HG03045 (cell line): ENCODE measurements around the gene MTUS2.

Source experiments
- ATAC-seq: cut with Tn5 transposase; IDR thresholded peaks from one replicate; pipeline ENCODE4 v1.9.1; 2021; ENCODE audit warnings: mild to moderate bottlenecking, moderate library complexity; ENCODE audit not compliant: unreplicated experiment

Gene MTUS2

DNA sequence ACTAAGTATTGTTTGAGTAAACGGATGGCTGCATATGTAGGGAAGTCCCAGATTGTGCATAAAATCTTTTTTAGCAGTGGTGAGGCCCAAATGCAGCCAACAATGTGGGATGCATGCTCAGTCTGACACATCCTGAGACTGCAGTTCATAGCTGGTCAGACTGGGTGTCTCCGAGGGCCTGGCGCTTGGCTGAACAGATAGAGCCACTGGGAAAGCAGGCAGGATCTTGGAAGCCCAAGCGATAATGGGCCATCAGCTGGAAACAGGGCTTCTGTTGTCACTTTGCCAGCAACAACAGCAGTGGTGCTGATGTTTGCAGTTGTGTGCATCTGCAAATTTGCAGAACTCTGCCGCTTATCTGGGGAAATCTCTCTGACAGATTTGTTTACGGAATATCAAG lies 36.1 kb downstream of the MTUS2 start:
- no peak for ATAC-seq

GRCh38 chr13:28859069-28859468 lies 38.9 kb downstream of the MTUS2 start:
- no peak for ATAC-seq

GRCh38 chr13:28859717-28860116 lies 39.6 kb downstream of the MTUS2 start:
- ATAC-seq, result no peak

DNA sequence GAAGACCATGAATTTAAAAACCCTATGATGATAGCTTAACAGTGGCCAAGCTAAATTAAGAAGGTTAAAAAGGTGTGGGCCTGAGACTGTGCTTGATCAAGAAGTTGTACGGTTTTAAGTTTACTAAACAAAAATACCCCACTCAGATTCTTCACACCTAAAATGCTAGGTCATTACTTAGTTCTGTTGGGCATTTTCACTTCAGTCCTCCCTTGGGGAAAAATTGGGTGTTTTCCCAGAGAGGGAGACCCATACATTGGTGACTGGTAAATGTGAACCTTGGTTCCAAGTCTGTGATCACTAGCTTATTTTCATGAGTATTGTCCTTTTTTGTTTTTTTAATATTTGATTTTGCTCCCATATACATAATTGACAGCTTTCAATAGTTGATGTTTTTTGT lies 44.4 kb downstream of the MTUS2 start:
- no peak for ATAC-seq

GRCh38 chr13:28865149-28865744 lies 45.1 kb downstream of the MTUS2 start:
- no peak for ATAC-seq

DNA sequence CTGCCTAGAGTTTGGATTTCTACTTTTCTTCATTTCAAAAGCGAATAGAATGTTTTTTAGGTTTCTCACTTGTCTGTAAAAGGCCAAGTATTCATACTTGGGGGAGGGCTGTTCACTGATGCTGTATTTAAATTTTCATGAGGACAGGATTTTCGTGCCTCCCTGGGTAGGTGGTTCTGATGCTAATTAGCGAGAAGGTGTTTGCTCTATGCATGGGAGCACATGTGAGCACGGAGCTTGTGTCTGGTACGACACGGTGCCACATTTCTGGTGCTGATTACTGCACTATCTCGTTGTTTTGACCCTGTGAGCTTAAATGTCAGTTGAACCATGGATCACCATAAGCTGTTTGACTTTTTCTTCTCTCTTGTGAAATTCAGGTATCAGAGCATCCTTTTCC lies 45.8 kb downstream of the MTUS2 start:
- no peak for ATAC-seq

DNA sequence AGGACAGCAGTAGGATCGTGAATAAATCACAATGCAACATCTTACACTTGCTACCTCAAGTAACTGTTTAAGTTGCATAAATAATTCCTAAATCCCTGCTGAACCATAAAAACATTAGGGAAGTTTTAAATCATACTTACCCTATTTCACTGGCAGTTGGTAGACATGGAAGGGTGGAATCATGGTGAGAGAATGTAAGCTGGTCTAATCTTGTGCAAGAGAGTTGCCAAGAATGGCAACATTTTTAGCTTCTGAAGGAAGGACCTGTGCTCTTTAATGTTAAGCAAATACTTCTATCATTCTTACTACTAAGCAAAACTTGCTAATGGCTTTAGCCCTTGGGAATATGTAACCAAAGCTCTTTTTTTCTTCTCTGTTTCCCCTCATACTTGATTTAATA lies 46.8 kb downstream of the MTUS2 start:
- ATAC-seq, result no peak

- ATAC-seq, result no peak
Observed at GRCh38 chr13:28867564-28867963, 47.4 kb downstream of the MTUS2 start.

DNA sequence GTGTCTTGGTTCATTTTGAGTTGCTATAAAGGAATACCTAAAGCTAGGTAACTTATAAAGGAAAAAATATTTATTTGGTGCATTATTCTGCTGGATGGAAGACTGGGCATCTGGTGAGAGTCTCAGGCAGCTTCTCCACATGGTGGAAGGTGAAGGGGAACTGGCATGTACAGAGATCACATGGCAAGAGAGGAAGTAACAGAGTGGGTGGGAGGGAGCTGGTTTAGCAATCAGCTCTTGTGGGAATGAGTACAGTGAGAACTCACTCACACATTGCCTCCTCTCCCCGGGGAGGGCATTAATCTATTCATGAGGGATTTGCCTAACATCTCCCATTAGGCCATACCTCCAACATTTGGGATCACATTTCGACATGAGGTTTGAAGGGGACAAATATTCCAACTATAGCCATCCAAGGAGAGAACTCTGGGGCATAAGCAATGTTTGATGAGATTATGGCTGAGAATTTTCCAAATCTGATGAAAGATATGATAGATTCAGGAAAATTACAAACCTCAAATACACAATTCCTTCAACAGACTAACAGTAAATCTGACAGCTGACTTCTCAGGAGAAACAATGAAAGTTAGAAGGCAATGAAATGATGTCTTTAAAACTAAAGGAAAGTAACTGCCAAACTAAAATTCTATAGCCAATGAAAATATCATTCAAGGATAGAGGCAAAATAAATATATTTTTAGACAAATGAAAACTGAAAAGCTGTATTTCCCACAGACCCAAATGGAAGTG lies 52.5 kb downstream of the MTUS2 start:
- no peak for ATAC-seq

GRCh38 chr13:28875846-28876615 lies 55.9 kb downstream of the MTUS2 start:
- ATAC-seq, result no peak

- no peak for ATAC-seq
Observed at GRCh38 chr13:28877408-28877807, 57.3 kb downstream of the MTUS2 start.

DNA sequence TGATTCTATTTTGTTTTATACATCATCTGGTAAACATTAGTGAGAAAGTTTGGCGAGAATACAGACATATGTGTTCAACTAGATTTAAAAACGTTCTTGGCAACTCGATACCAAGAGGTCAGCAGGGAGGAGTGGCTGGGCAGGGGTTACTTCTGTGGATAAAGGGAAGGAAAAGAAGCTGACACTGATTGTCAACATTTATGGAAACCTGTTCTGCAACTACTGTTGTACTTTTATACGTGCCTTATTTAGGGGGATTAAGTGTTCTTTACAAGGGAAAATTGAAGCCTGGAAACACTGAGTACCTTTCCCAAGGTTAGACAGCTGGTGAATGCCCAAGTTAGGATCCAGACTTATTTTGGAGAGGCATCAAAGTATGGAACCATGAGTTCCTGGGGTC lies 65.0 kb downstream of the MTUS2 start:
- no peak for ATAC-seq

DNA sequence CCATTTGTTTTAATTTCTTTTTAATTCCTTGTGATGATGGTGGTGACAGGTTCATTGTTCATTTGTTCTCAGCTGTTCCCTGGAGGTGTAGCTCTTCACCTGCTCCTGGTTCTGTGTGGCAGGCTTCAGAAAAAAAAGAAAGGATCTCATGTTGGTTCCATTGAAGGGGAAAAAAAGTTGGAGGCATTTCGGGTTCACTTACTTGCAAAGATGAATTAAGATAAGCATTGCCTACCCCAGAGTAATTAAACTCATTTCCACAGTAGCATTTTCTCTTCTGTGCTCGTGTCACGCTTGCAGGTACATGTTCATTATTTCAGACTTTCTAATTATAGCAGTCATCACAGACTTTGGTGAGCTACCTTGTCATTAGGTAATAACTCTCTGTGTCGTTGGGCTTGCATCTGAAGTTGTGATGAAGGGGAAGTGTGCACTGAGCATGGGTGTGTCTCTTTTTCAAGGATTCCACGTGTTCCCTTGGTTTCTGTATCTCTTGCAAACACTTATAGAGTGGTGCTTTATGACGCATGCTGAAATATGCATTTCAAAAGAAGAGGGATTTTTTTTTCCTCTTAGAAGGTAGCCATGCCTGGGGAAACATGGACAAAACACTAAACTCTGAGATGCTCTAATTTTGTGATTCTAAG lies 69.1 kb downstream of the MTUS2 start:
- no peak for ATAC-seq

- ATAC-seq, result no peak
Observed at GRCh38 chr13:28890712-28891111, 70.6 kb downstream of the MTUS2 start.

- no peak for ATAC-seq
Observed at GRCh38 chr13:28918030-28918429, 97.9 kb downstream of the MTUS2 start.

GRCh38 chr13:28922341-28922740 lies 102.2 kb downstream of the MTUS2 start:
- no peak for ATAC-seq

GRCh38 chr13:28935104-28935503 lies 115.0 kb downstream of the MTUS2 start:
- no peak for ATAC-seq

DNA sequence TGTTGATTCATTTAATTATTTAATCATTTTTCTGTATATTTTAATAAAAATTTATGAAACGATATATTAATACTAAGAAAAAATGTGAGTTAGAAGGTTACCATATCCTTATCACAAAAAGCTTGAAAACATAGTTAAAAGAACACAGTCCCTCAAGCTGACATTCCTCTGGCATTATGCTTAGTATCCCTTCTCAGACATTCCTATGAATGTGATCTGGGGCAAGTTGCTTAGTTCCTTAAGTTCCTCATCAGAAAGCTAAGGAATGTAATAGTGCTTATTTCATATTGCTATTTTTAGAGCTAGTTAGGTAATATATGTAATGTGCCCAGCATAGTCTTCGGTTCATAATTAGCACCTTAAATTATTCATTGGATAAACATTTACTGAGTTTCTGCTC lies 122.8 kb downstream of the MTUS2 start:
- no peak for ATAC-seq

DNA sequence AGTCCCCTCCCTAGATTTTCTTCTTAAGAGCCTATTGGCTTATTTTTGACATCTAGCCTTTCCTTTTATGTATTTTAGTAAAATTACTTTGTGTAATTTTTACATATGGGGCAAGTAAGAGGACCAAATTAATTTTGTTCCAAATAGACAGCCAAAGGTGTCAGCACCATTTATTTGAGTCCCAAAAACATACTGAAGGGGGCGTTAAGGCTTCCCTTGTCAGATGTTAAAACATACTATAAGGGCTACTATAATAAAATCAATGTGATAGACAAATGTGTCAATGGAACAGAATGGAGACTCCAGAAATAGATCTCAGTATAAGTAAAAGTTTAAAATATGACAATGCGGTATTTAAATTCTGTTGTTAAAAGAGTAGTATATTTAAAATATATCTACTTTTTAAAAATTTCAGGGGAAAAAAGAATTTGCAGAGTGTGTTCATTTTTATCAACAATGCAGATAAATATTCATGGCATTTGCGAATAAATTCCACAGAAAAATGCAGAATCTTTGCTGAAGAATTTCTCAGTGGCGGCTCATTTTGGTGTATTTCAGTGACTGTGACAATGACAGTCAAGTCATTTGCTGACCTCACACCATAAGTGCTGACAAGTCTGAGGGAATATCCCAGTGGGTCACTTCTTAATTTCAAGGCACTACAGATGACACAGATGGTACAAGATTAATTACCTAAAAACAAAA lies 133.7 kb downstream of the MTUS2 start:
- no peak for ATAC-seq

DNA sequence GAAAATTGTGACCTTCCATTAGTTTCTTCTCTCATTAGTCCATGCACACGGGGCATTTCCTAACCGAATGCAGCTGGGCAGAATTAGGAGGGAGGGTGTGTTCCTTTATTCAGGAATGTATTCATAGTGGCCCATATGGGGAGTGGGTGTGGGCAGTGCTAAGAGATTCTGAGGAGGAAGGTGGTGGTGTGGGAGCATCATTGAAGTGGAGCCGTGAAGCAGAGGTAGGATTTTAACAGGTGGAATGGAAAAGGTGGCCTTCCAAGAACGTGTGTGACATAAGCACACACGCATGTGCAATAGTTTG lies 134.2 kb downstream of the MTUS2 start:
- ATAC-seq, result no peak

DNA sequence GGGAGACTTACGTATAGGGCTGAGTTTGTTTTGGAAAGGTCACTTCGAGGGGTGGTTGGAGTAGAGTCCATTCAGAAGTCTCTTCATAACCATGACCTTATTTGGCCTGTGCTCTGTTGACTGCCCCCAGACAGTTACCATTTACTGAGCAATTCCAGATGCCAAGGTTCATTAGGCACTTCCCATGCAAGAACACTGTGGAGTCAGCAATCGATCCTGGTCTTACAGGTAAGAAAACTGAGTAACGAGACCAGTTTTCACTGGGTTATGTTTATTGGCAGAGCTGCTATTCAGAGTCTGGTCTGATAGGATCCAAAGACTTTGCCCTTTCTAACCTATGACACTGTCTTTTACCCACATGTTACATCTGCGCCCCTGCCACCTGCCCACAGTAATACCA lies 134.7 kb downstream of the MTUS2 start:
- no peak for ATAC-seq
